Peyer's patch (tissue), 4 donors: Measurements from ENCODE around the gene PITX1.

ENCODE experiments used
- POLR2A ChIP-seq, 2 donors: fragments of 450-650 bp; IDR thresholded peaks; one replicate each; pipeline ENCODE4 v1.5.1; 2017; ENCODE audit warnings: antibody characterized with exemption in 2 of 2, mild to moderate bottlenecking in 2 of 2, moderate library complexity in 2 of 2
- TF ChIP-seq, protein P1 (sequence below), 6 experiments: fragments of 450-650 bp in 4 of 6; fragments of 200-600 bp in 2 of 6; sonication (generic) in 1 of 6; IDR thresholded peaks; one replicate each; pipeline ENCODE4 v1.5.1; 2017 to 2019; ENCODE audit warnings: antibody characterized with exemption in 6 of 6, mild to moderate bottlenecking in 3 of 6, moderate library complexity in 1 of 6

DNA sequence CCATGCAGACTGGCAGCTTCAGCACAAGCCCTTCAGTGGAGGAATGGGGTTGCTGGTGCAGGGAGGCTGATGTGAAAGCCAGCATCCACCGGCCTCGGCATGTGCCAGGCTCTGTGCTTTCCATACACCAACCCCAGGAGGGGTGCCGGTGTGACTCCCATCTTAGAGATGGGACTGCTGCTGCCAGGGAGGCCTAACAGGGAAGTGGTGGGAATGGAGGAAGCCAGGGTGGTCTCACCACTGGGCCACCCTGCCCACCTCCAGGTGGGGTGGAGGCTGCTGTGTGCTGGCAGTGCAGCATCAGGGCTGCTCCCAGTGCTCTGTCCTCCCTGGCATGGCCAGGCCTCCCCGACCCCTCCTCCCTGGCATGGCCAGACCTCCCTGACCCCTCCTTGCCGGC is 32.8 kb upstream of the PITX1 start:
- TF ChIP-seq, protein P1, sequence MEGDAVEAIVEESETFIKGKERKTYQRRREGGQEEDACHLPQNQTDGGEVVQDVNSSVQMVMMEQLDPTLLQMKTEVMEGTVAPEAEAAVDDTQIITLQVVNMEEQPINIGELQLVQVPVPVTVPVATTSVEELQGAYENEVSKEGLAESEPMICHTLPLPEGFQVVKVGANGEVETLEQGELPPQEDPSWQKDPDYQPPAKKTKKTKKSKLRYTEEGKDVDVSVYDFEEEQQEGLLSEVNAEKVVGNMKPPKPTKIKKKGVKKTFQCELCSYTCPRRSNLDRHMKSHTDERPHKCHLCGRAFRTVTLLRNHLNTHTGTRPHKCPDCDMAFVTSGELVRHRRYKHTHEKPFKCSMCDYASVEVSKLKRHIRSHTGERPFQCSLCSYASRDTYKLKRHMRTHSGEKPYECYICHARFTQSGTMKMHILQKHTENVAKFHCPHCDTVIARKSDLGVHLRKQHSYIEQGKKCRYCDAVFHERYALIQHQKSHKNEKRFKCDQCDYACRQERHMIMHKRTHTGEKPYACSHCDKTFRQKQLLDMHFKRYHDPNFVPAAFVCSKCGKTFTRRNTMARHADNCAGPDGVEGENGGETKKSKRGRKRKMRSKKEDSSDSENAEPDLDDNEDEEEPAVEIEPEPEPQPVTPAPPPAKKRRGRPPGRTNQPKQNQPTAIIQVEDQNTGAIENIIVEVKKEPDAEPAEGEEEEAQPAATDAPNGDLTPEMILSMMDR (IDR thresholded peaks at IDR 0.05) = no peak
- TF ChIP-seq POLR2A (IDR thresholded peaks at IDR 0.05) = no peak
